HG03460 (cell line): ENCODE results near the gene FARS2.
"Not testable (repeated sequence)": the region's sequence is repeated elsewhere in the genome, so short reads cannot be mapped to it uniquely, and the experiment has no call there.

Experiments
- ATAC-seq: cut with Tn5 transposase; IDR thresholded peaks from one replicate; pipeline ENCODE4 v1.9.1; 2021; ENCODE audit not compliant: unreplicated experiment

The FARS2 gene

GRCh38 chr6:5656695-5657094 lies 395.4 kb downstream of the FARS2 start:
- not testable (repeated sequence) for ATAC-seq

GRCh38 chr6:5657684-5658430 lies 396.5 kb downstream of the FARS2 start:
- ATAC-seq: no peak

GRCh38 chr6:5659467-5659866 lies 398.2 kb downstream of the FARS2 start:
- ATAC-seq: no peak

GRCh38 chr6:5660772-5661171 lies 399.5 kb downstream of the FARS2 start:
- no peak for ATAC-seq

GRCh38 chr6:5662797-5663196 lies 401.5 kb downstream of the FARS2 start:
- ATAC-seq: no peak

GRCh38 chr6:5663259-5663658 lies 401.9 kb downstream of the FARS2 start:
- no peak for ATAC-seq

- no peak for ATAC-seq
Observed at GRCh38 chr6:5663739-5664138, 402.4 kb downstream of the FARS2 start.

- ATAC-seq: no peak
Observed at GRCh38 chr6:5664149-5664548, 402.8 kb downstream of the FARS2 start.

GRCh38 chr6:5665173-5665572 lies 403.9 kb downstream of the FARS2 start:
- no peak for ATAC-seq

- no peak for ATAC-seq
Observed at GRCh38 chr6:5665667-5666066, 404.4 kb downstream of the FARS2 start.

- no peak for ATAC-seq
Observed at GRCh38 chr6:5666695-5667094, 405.4 kb downstream of the FARS2 start.

GRCh38 chr6:5667737-5668136 lies 406.4 kb downstream of the FARS2 start:
- no peak for ATAC-seq

- no peak for ATAC-seq
Observed at GRCh38 chr6:5670381-5670780, 409.1 kb downstream of the FARS2 start.

- no peak for ATAC-seq
Observed at GRCh38 chr6:5670811-5671561, 409.7 kb downstream of the FARS2 start.

GRCh38 chr6:5671601-5672559 lies 410.6 kb downstream of the FARS2 start:
- no peak for ATAC-seq

GRCh38 chr6:5672581-5673011 lies 411.3 kb downstream of the FARS2 start:
- ATAC-seq: no peak

GRCh38 chr6:5673019-5673790 lies 411.9 kb downstream of the FARS2 start:
- no peak for ATAC-seq

- ATAC-seq: no peak
Observed at GRCh38 chr6:5674141-5674540, 412.8 kb downstream of the FARS2 start.

GRCh38 chr6:5674721-5675120 lies 413.4 kb downstream of the FARS2 start:
- no peak for ATAC-seq

GRCh38 chr6:5676701-5677100 lies 415.4 kb downstream of the FARS2 start:
- no peak for ATAC-seq
